Cerebellar cortex (tissue), 1 donor: ENCODE data around the gene RUNX2.

ENCODE experiments used
- DNase-seq: peaks from one replicate; pipeline ENCODE4 v3.0.0-alpha.2; 2015; ENCODE audit warnings: low spot score

Gene RUNX2

DNA sequence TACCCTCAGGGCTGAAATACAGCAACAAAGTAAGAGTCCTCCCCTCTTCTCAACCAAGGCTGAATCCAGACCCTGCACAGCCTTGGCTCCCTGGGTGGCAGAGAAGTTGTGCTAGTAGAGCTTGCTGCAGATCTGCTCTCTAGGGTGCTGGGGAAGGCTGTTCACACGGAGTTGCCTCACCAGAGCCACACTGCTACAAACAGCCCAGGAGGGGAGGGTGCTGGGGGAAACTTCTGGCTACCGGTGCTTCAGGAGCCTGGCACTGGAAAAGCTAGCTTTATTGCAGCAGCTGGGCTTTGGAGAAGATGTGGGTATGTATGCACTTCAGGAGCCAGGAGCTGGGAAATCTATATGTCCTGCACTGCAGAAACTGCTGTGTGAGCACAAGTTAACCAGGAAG lies 87.2 kb downstream of the RUNX2 start:
- DNase-seq = no peak

- no peak for DNase-seq
Measured at GRCh38 chr6:45415788-45416518, 87.8 kb downstream of the RUNX2 start.

- no peak for DNase-seq
Measured at GRCh38 chr6:45416700-45417099, 88.6 kb downstream of the RUNX2 start.

DNA sequence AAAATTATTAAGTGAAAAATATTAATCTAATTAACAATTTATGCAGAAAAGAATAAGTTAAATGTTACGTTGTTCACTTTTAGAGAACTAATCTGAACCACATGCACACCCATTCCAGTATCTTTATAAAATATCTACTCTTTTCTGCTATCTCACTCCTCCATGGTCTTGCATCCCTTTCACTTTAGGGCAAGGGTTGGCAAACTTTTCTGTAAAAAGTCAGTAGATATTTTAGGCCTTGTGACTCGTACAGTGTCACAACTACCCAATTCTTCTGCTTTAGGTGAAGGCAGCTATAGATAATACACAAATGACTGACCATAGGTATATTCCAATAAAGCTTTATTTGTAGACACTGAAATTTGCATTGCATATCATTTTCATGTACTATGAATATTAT lies 89.3 kb downstream of the RUNX2 start:
- DNase-seq = no peak

DNA sequence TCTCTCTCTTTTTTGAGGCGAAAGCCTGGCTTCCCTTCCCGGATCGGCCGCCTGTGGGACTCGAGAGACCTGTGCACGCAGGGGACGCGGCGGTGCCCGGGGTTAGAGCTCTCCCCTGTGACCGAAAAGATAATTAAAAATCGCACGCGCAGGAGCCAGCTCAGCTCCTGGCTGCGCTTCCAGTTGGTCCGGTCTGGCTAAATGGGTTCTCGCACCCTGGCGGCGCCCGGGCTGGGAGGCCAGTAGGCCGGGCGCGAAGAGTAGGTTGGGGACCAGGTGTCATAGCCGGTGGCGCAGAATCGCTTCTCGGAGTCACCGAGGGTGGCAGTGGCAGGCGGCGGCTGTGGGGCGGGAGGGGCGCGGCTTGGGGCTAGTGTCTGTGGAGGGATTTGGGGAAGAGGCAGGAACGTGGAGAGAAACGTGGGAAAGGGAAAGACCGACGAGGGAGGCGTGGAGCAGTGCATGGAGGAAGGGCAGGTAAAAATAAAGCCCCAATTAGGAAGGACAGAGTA lies 91.5 kb downstream of the RUNX2 start:
- peak; percentile 31 for DNase-seq

DNA sequence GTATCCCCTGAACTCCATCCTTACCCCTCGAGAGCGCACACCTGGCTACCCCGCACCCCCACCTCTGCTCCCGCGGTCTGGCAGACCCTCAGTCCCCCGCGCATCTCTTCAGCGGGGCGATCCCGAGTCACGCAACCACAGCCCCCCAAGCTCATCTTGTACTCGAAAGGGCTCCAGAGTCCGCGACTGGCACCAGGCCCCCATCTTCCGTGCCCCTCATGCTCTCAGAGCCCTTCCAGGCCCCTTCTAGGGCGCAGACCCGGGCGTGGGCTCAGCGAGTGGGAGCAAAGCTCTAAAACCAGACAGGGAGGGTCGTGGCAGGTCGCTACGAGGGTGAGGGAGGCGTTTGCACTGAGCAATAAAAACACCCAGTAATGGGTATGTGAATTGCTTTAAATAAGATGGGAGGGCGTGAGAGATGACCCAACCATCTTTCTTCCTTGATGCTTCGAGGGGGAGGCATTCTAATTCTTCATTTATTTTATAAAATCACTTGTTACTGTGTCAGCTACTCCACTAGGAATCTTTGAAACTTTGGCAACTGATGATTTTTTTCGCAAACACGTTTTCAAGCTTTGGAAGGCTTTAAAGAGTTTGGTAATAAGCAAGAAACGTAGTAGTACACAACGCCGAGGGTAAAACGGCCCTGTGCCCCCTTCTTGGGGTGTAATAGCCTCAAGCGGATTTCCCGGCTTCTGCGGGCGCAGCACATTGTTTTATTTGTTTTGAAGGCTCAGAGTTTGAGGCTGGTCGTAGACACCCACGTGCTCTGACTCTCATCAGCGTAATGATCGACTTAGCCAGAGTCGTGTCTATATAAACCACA lies 92.2 kb downstream of the RUNX2 start:
- no peak for DNase-seq

DNA sequence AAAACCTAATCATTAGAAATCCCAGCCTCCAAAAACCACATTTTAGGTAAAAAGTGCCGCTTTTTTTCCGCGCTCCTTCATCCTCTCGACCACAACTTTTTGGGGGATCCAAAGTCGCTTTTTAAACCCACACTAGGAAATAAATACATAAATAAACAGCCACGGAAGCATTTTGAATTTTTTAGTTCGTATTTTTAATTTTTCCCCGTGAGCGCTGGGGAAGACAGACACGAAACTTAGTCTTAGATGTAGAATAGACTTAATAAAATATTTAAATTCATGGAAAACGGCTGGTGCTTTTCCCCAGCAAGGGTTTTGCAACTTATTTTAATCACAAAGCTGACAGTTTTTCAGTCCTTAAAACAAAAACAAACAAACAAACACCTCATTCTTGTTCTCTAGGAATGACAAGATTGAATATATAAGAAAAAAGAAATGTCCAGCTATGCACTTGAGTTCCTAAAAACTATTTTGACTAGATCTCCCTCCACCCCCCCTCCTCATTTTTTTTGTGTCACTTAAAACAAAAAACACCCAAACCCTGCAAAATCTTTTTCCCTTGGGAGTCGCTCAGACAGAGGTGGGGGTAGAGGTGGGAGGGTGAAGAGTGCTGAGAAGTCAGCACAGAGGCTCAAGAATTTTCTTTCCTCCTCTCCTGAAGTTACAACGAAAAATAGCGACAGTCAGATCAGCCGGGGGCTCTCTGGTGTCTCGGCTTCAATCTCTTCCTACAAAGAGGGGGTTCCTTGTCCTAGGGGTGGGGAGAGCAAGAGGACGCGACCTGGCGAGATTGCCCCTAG lies 93.0 kb downstream of the RUNX2 start:
- DNase-seq = no peak

GRCh38 chr6:45421709-45422502 lies 93.8 kb downstream of the RUNX2 start:
- no peak for DNase-seq

DNA sequence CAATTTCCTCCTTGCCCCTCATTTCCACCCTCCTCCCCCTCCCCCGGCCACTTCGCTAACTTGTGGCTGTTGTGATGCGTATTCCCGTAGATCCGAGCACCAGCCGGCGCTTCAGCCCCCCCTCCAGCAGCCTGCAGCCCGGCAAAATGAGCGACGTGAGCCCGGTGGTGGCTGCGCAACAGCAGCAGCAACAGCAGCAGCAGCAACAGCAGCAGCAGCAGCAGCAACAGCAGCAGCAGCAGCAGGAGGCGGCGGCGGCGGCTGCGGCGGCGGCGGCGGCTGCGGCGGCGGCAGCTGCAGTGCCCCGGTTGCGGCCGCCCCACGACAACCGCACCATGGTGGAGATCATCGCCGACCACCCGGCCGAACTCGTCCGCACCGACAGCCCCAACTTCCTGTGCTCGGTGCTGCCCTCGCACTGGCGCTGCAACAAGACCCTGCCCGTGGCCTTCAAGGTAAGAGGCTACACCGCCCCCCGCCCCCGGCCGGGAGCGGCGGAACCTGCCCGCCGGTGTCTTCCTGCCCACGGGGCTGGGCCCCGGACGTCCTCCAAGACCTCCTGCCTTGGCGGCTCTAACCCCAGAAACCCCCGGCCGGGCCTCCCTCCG lies 94.5 kb downstream of the RUNX2 start:
- no peak for DNase-seq

- DNase-seq = no peak
Measured at GRCh38 chr6:45423111-45423823, 95.1 kb downstream of the RUNX2 start.

DNA sequence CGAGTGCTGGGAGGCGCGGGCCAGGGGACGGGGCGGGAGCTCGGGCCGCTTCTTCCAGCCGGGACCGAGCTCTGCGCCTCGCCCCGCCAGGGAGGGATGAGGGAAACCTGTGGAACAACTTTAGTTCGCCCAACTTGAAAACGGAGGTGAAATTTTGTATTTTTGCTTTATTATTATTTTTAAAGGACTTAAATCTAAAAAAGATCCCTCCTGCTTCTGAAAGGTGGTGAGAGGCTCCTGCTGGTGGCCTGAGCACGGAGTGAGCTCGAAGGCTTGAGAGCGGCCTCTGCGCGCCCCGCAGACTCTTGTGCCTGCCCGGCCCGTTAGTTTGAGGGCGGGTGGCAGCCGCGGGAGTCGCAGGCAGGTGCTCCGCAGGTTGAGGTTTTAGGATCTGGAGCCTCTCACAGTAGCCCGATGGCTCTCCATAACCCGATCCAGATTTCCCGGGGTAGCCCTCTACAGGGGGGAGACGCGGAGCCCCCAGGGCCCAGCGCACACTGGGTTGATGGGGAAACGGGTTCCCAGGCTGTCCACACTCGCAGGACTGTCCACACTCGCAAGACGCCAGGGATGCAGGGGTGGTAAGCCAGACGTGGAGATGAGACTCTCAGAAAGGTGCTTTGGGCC lies 95.8 kb downstream of the RUNX2 start:
- no peak for DNase-seq

DNA sequence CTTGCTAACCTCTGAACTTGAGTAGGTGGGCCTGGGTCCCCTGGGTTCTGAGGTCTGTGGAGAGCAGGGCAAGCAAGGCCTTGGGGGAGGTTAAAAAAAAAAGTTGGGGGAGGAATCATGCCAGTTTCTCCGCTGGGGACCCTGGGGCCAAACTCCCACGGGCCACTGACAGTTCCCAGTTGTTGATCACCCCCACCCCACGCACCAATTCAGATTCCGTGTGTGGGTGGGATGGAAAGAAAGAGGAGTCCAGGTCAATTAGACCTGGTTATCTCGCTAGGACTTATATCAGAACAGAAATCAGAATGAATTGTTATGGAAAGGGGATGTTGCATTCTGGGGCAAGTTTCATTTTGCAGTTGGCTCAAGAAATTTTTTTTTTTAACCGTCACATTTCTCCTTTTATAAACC lies 96.3 kb downstream of the RUNX2 start:
- no peak for DNase-seq

DNA sequence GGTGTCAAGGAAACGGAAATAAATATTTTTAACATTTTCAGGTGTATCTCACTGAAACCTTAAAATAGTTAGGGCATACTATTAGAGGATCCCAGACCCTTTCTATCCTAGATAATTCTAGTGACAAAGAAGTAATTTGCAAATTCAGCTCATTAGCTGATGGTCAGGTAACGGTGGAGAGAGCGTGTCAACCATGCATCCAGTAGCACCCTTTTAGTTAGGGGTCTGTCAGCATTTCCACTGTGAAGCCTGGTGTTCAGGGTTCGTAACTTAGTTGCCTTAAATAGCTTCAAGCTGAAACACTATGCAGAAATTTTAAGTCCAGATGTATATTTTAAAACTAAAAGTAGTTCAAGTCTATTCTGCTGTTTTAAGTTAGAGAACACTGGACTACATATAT lies 98.1 kb downstream of the RUNX2 start:
- DNase-seq = no peak

DNA sequence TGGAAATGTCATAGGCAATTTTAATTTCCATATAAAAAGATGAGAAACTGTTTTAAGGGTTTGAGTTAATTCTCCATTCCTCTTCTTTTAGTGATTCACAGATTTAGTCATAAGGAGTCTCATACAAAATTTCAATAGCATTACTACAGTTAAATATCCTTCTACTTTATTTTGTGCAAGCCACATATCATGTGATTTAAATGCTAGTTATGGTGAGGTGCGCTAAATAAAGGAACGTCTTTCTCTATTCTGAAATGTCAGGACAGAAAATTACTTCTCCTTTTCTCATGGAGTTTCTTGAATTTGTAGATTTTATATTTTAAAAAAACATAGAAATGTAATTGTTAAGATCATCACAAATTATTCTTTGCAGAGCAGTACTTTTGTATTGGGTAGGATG lies 99.6 kb downstream of the RUNX2 start:
- DNase-seq = no peak

DNA sequence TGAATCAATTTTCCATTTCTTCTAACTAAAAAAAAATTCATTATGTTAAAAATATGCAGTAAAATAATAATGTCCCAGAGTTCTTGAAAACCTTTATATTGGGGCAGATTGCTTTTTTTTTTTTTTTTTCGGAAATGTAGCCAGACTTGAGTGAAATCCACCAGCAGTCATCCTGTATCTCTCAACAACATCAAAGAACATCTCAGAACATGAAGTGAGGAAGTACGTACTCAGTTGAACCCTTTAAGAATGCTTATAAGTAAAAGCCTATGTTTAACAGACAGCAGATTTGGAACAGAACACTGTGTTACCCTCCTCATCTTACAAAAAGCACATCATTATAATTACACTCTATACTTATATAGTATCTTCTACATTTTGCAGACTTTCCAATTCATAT lies 100.6 kb downstream of the RUNX2 start:
- DNase-seq = no peak

DNA sequence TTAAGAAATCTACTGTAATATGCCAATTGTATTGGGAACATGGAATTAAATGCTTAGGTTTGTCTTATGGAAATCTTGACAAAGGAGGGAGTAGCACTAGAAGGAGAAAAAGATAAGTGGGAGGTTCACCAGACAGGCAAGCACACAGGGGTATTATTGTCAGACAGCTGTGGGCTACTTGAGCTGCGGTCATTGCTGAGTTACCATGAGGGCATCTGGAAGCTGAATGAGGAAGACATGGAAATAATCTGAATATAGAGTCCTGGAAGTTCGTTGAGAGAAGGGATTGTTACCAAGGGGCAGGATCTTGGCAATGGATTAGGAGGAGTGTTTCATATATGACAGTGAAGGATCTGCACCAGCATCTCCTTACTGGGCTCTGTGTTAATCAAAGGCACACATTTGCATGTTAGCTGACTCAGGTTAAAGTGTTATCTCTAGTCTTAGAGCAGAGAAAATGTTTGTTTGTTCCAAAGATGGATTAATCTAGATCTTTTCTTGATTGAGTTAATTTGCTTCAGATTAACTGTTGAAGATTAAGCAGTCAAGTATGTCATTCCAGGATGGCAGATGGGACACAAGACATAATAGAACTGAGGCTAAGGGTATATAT lies 102.6 kb downstream of the RUNX2 start:
- no peak for DNase-seq

- DNase-seq = no peak
Measured at GRCh38 chr6:45431317-45432065, 103.4 kb downstream of the RUNX2 start.

DNA sequence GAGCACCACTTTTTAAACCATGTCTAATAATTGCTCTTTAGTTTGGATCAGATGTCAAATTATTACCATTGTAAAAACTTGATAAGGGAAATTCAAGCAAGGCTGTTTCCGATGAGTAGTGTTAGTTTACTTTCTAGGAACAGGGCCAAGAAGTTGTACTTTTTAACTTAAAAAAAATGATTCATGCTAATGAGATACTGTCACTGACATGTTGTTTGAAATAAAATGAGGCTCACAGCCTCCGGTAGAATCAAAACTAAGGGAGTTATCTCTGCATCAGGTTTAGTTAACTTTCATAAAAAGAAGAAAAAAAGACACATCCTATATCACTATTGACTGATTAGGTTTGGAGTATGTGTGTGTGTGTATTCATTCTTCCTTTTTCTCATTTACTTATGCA lies 104.8 kb downstream of the RUNX2 start:
- DNase-seq = no peak
